Endothelial cell of umbilical vein (primary cell): Measurements from ENCODE around the gene CELA2B. TPM values are rescaled to one million over a fixed set of nuclear protein-coding genes. Genes with fewer than 3 reads are reported as not detected.
"Not testable (repeated sequence)": the region's sequence is repeated elsewhere in the genome, so short reads cannot be mapped to it uniquely, and the experiment has no call there.

ENCODE experiments used
- BruUV-seq: library from RNA; stranded (reverse); fragments of 400-500 nt; replicated peaks from 2 replicates; lab custom pipeline; 2021; lab: Mats Ljungman, UMichigan
- CTCF ChIA-PET: fragments of 300-600, 350-600 bp; sonication (Branson Sonifier 250); formaldehyde crosslinking; loops from one replicate; lab custom pipeline; 2021; ENCODE audit warnings: antibody characterized with exemption, inconsistent platforms; lab: Charles Lee
- POLR2A ChIA-PET: fragments of 300-600, 350-600 bp; sonication (Branson Sonifier 250); formaldehyde crosslinking; loops from one replicate; lab custom pipeline; 2021; ENCODE audit warnings: antibody characterized with exemption, inconsistent platforms; lab: Charles Lee
- DNase-seq: peaks from one replicate; pipeline ENCODE4 v3.0.0-alpha.2; 2011; ENCODE audit warnings: low read depth, low spot score
- FAIRE-seq: peaks from 2 replicates; lab custom pipeline; 2011; peaks lifted over from hg19 to GRCh38; lab: Jason Lieb, UNC
- H2AFZ ChIP-seq: 2 replicates; pipeline ENCODE4 v1.6.0; 2012; ENCODE audit warnings: low read depth, low read length, control low read depth, inconsistent platforms
- H3K27ac ChIP-seq: 2 replicates; pipeline ENCODE4 v1.5.1; 2011; ENCODE audit warnings: low read depth, mild to moderate bottlenecking, control low read depth, low read length, moderate library complexity; ENCODE audit not compliant: insufficient read depth
- H3K27me3 ChIP-seq, 2 experiments: 2 replicates each; pipeline versions ENCODE4 v1.6.0 to v1.6.1; 2011; ENCODE audit warnings: low read length in 2 of 2, mixed read lengths in 1 of 2; ENCODE audit not compliant: control insufficient read depth in 2 of 2, insufficient read depth in 2 of 2
- H3K36me3 ChIP-seq, 2 experiments: 2 replicates in 1 of 2; 3 replicates in 1 of 2; pipeline ENCODE4 v1.5.1; 2011; ENCODE audit warnings: low read length in 2 of 2, mild to moderate bottlenecking in 1 of 2, moderate library complexity in 1 of 2; ENCODE audit not compliant: control insufficient read depth in 2 of 2, insufficient read depth in 2 of 2; ENCODE audit errors: extremely low read depth in 1 of 2
- H3K4me1 ChIP-seq: 3 replicates; pipeline ENCODE4 v1.5.1; 2011; ENCODE audit warnings: mild to moderate bottlenecking, low read length; ENCODE audit not compliant: control insufficient read depth, insufficient read depth; ENCODE audit errors: extremely low read depth
- H3K4me2 ChIP-seq: 2 replicates; pipeline ENCODE4 v1.6.1; 2011; ENCODE audit warnings: low read length, control low read depth, mixed read lengths; ENCODE audit not compliant: insufficient read depth
- H3K4me3 ChIP-seq, 3 experiments: fragments of 200-600 bp in 1 of 3; sonication (generic), shearing (Covaris generic) in 1 of 3; replicated peaks in 1 of 3; 2 replicates each; pipeline ENCODE4 v1.5.1; 2011 to 2016; ENCODE audit warnings: control low read depth in 3 of 3, low read length in 3 of 3, mild to moderate bottlenecking in 2 of 3, inconsistent platforms in 1 of 3, low read depth in 1 of 3, moderate library complexity in 1 of 3; ENCODE audit not compliant: insufficient read depth in 1 of 3
- H3K79me2 ChIP-seq: 2 replicates; pipeline ENCODE4 v1.6.0; 2012; ENCODE audit warnings: low read length, inconsistent platforms; ENCODE audit not compliant: control insufficient read depth, insufficient read depth
- H3K9ac ChIP-seq: replicated peaks from 2 replicates; pipeline ENCODE3; 2011; ENCODE audit warnings: low read length, control low read depth; ENCODE audit not compliant: insufficient read depth; ENCODE audit errors: extremely low read depth
- H3K9me1 ChIP-seq: replicated peaks from 3 replicates; pipeline ENCODE4 v1.6.0; 2011; ENCODE audit warnings: mild to moderate bottlenecking, low read length; ENCODE audit not compliant: control insufficient read depth, insufficient read depth; ENCODE audit errors: extremely low read depth
- H3K9me3 ChIP-seq: replicated peaks from 2 replicates; pipeline ENCODE4 v1.5.1; 2012; ENCODE audit warnings: low read length, inconsistent platforms; ENCODE audit not compliant: control insufficient read depth, insufficient read depth
- H4K20me1 ChIP-seq: replicated peaks from 2 replicates; pipeline ENCODE3; 2011; ENCODE audit warnings: mild to moderate bottlenecking, low read length; ENCODE audit not compliant: control insufficient read depth, insufficient read depth; ENCODE audit errors: extremely low read depth
- EZH2 ChIP-seq: IDR thresholded peaks from 2 replicates; pipeline ENCODE4 v1.6.1; 2012; ENCODE audit warnings: borderline replicate concordance, low read depth, mild to moderate bottlenecking, moderate library complexity, low read length, inconsistent platforms; ENCODE audit not compliant: severe bottlenecking
- FOS ChIP-seq: IDR thresholded peaks from 2 replicates; pipeline ENCODE4 v1.6.1; 2011; ENCODE audit warnings: mild to moderate bottlenecking, low read length, moderate library complexity, borderline replicate concordance; ENCODE audit not compliant: insufficient read depth
- GATA2 ChIP-seq: IDR thresholded peaks from 2 replicates; pipeline ENCODE4 v1.7.0; 2011; ENCODE audit warnings: low read depth, mild to moderate bottlenecking, moderate library complexity, mixed read lengths, low read length; ENCODE audit not compliant: insufficient read length, insufficient read depth
- POLR2A ChIP-seq: IDR thresholded peaks from 2 replicates; pipeline ENCODE4 v1.6.1; 2012; ENCODE audit warnings: low read depth, mild to moderate bottlenecking, control low read depth, low read length
- dilution Hi-C: fragments of 300-500 bp; cut with MboI; formaldehyde crosslinking; loops from one replicate; pipeline ENCODE4 v1.15.0; 2019; ENCODE audit warnings: low sequenced_read_pairs; ENCODE audit not compliant: extremely low pct_ligation_motif_present
- intact Hi-C: fragments of 100-400 bp; cut with micrococcal nuclease; formaldehyde crosslinking; loops from one replicate; pipeline ENCODE4 v1.10.0; 2022
- polyA plus RNA-seq, 4 experiments: library from polyadenylated mRNA; depleted of rRNA in 3 of 4; stranded (reverse) in 3 of 4; unstranded in 1 of 4; fragments of >200 nt; gene quantifications; 2 replicates each; pipeline versions ENCODE4 v1.2.1 to v1.2.3, GENCODE V29; 2011 to 2012; ENCODE audit warnings: missing spikeins in 1 of 4
- total RNA-seq: library from RNA; stranded (reverse); gene quantifications from 2 replicates; pipeline ENCODE4 v1.2.3, GENCODE V29; 2021

CELA2B gene
- total and polyA plus RNA-seq, 2 donors (not counting 3 experiments of a cell fraction or from before 2014, with no cell fraction given), result not detected

DNA sequence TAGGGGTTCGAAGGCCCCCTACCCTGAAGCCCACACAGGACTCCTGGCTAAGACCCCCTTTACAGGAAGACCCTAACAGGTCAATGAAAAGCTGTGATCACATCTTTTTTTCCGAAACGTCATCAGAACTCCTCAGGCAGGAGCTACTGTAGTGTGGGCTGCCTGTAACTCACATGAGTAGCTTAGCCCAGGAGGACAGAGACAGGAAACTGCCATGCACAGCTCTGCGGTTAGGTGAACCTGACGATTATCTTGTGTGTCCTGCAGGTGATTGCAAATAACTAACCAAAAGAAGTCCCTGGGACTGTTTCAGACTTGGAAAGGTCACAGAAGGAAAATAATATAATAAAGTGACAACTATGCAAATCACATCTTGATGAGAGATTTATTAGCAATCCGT is 4.2 kb upstream of the CELA2B start:
- POLR2A ChIA-PET, H3K9me1 ChIP-seq, BruUV-seq, dilution Hi-C loops, H3K9me3 ChIP-seq, H3K27me3 ChIP-seq, H2AFZ ChIP-seq, DNase-seq, H3K4me3 ChIP-seq, H4K20me1 ChIP-seq, H3K9ac ChIP-seq, H3K4me2 ChIP-seq, H3K4me1 ChIP-seq, H3K36me3 ChIP-seq, H3K79me2 ChIP-seq, H3K27ac ChIP-seq, intact Hi-C loops: not testable (repeated sequence)
- CTCF ChIA-PET, result interaction anchor here (0.6 kb wide), 1 partner anchor 12 kb away, joined by 5 read pairs; no protein-coding TSS in a partner anchor
- peak; percentile 43 for FAIRE-seq

DNA sequence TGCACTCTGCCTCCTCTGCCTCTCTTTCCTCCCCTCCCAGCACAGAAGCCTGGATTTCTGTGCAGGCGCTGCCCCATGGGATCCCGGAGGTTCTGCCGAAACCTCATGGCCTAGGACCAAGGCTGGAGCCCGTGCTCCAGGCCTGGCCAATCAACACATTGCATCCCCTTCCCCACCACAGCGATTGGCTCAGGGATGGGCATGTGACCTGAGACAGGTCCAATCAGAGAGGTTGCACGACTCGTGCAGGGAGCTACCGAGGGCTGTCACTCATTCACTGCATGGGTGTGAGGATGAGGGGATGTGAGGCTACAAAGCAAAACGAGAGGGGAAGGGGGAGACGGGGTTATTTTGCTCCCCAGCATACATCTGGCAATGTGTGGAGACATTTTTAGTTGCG is 3.3 kb upstream of the CELA2B start:
- TF ChIP-seq FOS (no peak), GATA2 (no peak), EZH2 (no peak), POLR2A (no peak)
- dilution Hi-C loops, result no loop called here

More for the DNA sequence above, 3.3 kb upstream of the CELA2B start:
- CTCF ChIA-PET, result no interaction called here
- BruUV-seq, result no TSS peak
- Histone ChIP-seq H4K20me1 (no peaks in the 10 kb centered on the region), H3K27ac (no peak overlapping the region), H2AFZ (no peak overlapping the region), H3K79me2 (no peaks in the 10 kb centered on the region), H3K9me3 (no peaks in the 10 kb centered on the region), H3K9ac (no peak overlapping the region), H3K4me3 (no peak overlapping the region), H3K9me1 (no peaks in the 10 kb centered on the region), H3K4me2 (no peak overlapping the region), H3K36me3 (no peaks in the 10 kb centered on the region), H3K4me1 (no peaks in the 10 kb centered on the region), H3K27me3 (no peaks in the 10 kb centered on the region)
- DNase-seq, result no peak
- intact Hi-C loops, result no loop called here
- POLR2A ChIA-PET, result no interaction called here
- no peak for FAIRE-seq
